HG03342 (cell line): ENCODE data around the gene OR4D9.
"Not testable (repeated sequence)": the region's sequence is repeated elsewhere in the genome, so short reads cannot be mapped to it uniquely, and the experiment has no call there.

Experiments
- ATAC-seq: cut with Tn5 transposase; IDR thresholded peaks from one replicate; pipeline ENCODE4 v1.9.1; 2021; ENCODE audit warnings: mild to moderate bottlenecking, moderate library complexity; ENCODE audit not compliant: unreplicated experiment

The OR4D9 gene

GRCh38 chr11:59510941-59511589, at the start of gene OR4D9:
Gene OR4D9 (plus strand): TSS chr11:59511539. CDS start chr11:59514913, 3,374 bp downstream.
- ATAC-seq, result no peak

GRCh38 chr11:59463190-59463641, 48.1 kb upstream of the OR4D9 start:
- no peak for ATAC-seq

- no peak for ATAC-seq
Observed at GRCh38 chr11:59473015-59473414, 38.3 kb upstream of the OR4D9 start, which contains the start of gene OR4D10. Gene OR4D10 (plus strand): TSS chr11:59473315. CDS start chr11:59477430, 4,115 bp downstream.

GRCh38 chr11:59475176-59475575, 36.2 kb upstream of the OR4D9 start:
- ATAC-seq, result no peak

- ATAC-seq, result no peak
Observed at GRCh38 chr11:59479906-59480305, 31.4 kb upstream of the OR4D9 start.

- no peak for ATAC-seq
Observed at GRCh38 chr11:59480359-59480758, 31.0 kb upstream of the OR4D9 start.

GRCh38 chr11:59501931-59502330, 9.4 kb upstream of the OR4D9 start:
- ATAC-seq, result no peak

- no peak for ATAC-seq
Observed at GRCh38 chr11:59503276-59503675, 8.1 kb upstream of the OR4D9 start, which contains the start of gene OR4D11. Gene OR4D11 (plus strand): TSS chr11:59503576. CDS start chr11:59503576, 0 bp downstream.

- no peak for ATAC-seq
Observed at GRCh38 chr11:59511675-59512074, 336 bp downstream of the OR4D9 start.

- not testable (repeated sequence) for ATAC-seq
Observed at GRCh38 chr11:59520139-59520538, 8.8 kb downstream of the OR4D9 start.

GRCh38 chr11:59520741-59521140, 9.4 kb downstream of the OR4D9 start:
- ATAC-seq, result no peak

- ATAC-seq, result no peak
Observed at GRCh38 chr11:59523541-59523940, 12.2 kb downstream of the OR4D9 start.

- ATAC-seq, result no peak
Observed at GRCh38 chr11:59528711-59529110, 17.4 kb downstream of the OR4D9 start.

- ATAC-seq, result no peak
Observed at GRCh38 chr11:59532620-59533019, 21.3 kb downstream of the OR4D9 start.

GRCh38 chr11:59534676-59535075, 23.3 kb downstream of the OR4D9 start:
- ATAC-seq, result no peak

- no peak for ATAC-seq
Observed at GRCh38 chr11:59542142-59542810, 30.9 kb downstream of the OR4D9 start.

- not testable (repeated sequence) for ATAC-seq
Observed at GRCh38 chr11:59543713-59544112, 32.4 kb downstream of the OR4D9 start.

GRCh38 chr11:59544869-59545178, 33.5 kb downstream of the OR4D9 start:
- no peak for ATAC-seq

- no peak for ATAC-seq
Observed at GRCh38 chr11:59545179-59546020, 34.1 kb downstream of the OR4D9 start.

- ATAC-seq, result not testable (repeated sequence)
Observed at GRCh38 chr11:59547605-59548308, 36.4 kb downstream of the OR4D9 start.

GRCh38 chr11:59548309-59548656, 36.9 kb downstream of the OR4D9 start:
- no peak for ATAC-seq
